ENCODE data around the gene NOTCH1. TPM values are rescaled to one million over a fixed set of nuclear protein-coding genes. Genes with fewer than 3 reads are reported as not detected.

NOTCH1 gene
- total and polyA plus RNA-seq, 2 of the 8 experiments (the other 6 are each of a cell fraction or from before 2014, with no cell fraction given), result 6.9 to 55.6 TPM

DNA sequence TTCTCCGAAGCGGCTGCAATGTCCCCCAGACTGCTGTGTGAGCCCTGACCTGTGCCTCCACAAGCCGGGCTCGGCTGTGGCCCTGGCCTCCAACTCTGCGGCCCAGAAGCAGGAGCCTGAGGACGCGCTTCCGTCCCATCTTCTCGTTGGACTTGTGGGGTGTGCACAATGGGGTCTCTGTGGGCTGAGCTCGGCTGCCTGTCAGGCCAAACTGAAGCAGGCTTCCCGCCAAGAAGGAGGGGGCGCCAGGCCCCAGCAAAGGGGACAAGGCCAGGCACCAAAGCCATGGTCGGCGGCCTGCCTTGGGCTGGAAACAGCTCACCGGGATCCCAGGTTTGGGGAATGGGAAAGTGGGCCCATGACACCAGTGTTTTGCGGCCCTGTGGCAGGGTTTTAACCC is 4.1 kb downstream of the NOTCH1 start:
- Histone ChIP-seq H3K9me3 (ENCODE audit: insufficient read depth in 2 of 2, low read depth in 1 of 2, low read length in 1 of 2) (no peaks in the 10 kb centered on the region), H2BK15ac (ENCODE audit: low read length) (no peak overlapping the region), H4K5ac (ENCODE audit: insufficient read length, low read depth, low read length) (no peak overlapping the region), H2AK5ac (ENCODE audit: low read depth, low read length) (no peak overlapping the region), H3K14ac (ENCODE audit: insufficient read length) (no peak overlapping the region), H3K23me2 (ENCODE audit: low read depth, low read length) (peaks cover 6% of the 10 kb centered on the region; the same call in 1 of the 2 replicates), H3K27ac (ENCODE audit: low read depth, low read length) (no peak overlapping the region), H2BK12ac (ENCODE audit: low read depth, low read length) (no peak overlapping the region), H3K18ac (ENCODE audit: extremely low read depth, low read length) (no peak overlapping the region), H3K36me3 (ENCODE audit: control insufficient read depth in 2 of 4, insufficient read depth in 4 of 4, low read length in 3 of 4) (peaks cover 0 to 6% (median 4%) of the 10 kb centered on the region in 4 experiments; a peak in 4 of 8 replicates), H3K9ac (replicated peaks in 1 of 4; ENCODE audit: extremely low read depth in 1 of 4, low read depth in 3 of 4, low read length in 3 of 4) (no peak overlapping the region), H2AFZ (ENCODE audit: low read length) (no peak overlapping the region), H3K4me3 (ENCODE audit: extremely low read depth in 1 of 4, insufficient read depth in 2 of 4, low read depth in 3 of 4, low read length in 4 of 4) (no peak overlapping the region), H3K79me2 (ENCODE audit: control insufficient read depth in 1 of 2, insufficient read depth in 2 of 2, low read length in 2 of 2) (peaks cover 9 to 78% of the 10 kb centered on the region in 2 experiments; a peak in 3 of 4 replicates), H3K4ac (replicated peaks; ENCODE audit: insufficient read length, low read depth, low read length) (no peak overlapping the region), H2BK20ac (ENCODE audit: low read length) (no peak overlapping the region), H3K4me1 (replicated peaks in 1 of 4; ENCODE audit: control insufficient read depth in 3 of 4, insufficient read depth in 4 of 4, low read length in 3 of 4) (peaks cover 0 to 14% (median 8%) of the 10 kb centered on the region in 4 experiments; a peak in 5 of 7 replicates), H4K91ac (replicated peaks; ENCODE audit: insufficient read length, low read length) (no peak overlapping the region), H3K56ac (replicated peaks; ENCODE audit: insufficient read length, low read depth, low read length) (no peak overlapping the region), H2BK120ac (replicated peaks; ENCODE audit: low read depth, low read length) (no peak overlapping the region), H4K20me1 (replicated peaks in 1 of 2; ENCODE audit: control insufficient read depth in 1 of 2, insufficient read depth in 2 of 2, low read length in 2 of 2) (peaks cover 37 to 51% of the 10 kb centered on the region in 2 experiments), H2BK5ac (ENCODE audit: low read depth, low read length) (no peak overlapping the region), H3K27me3 (replicated peaks in 1 of 4; ENCODE audit: control insufficient read depth in 3 of 4, extremely low read depth in 1 of 4, insufficient read depth in 3 of 4, low read length in 3 of 4) (no peaks in the 10 kb centered on the region), H3K79me1 (ENCODE audit: low read depth, low read length) (peaks cover 35% of the 10 kb centered on the region), H4K8ac (ENCODE audit: extremely low read depth, insufficient read depth, low read length) (0 out of 2 replicates have a peak overlapping the region, but pooled peaks have one; percentile 53), H3K4me2 (ENCODE audit: insufficient read depth in 1 of 2, low read depth in 2 of 2, low read length in 2 of 2) (no peak overlapping the region), H3K23ac (ENCODE audit: insufficient read length) (no peak overlapping the region)
- CTCF ChIA-PET (ENCODE audit: partially characterized antibody), result interaction anchor here (0.6 to 6.2 kb wide), 10 partner anchors 8 to 130 kb away, joined by 3 to 72 read pairs (median 4); no protein-coding TSS in a partner anchor
- FAIRE-seq, result no peak
- WGBS, 2 experiments (ENCODE audit: extremely low coverage in 1 of 2, insufficient coverage in 1 of 2, insufficient read length in 1 of 2, insufficient replicate concordance in 2 of 2, low coverage in 1 of 2, low lambda C conversion rate in 2 of 2, missing lambda C conversion rate in 1 of 2), result 92% methylated on average over 15 of the region's 16 CpGs; no CpG with 5 or more reads in 1 of the 2 experiments
- POLR2A ChIA-PET (ENCODE audit: partially characterized antibody), result interaction anchor here (0.7 to 2.0 kb wide), 3 partner anchors 10 to 36 kb away, joined by 3 to 6 read pairs (median 4); no protein-coding TSS in a partner anchor
- DNase-seq (ENCODE audit: low read depth in 1 of 2, low spot score in 2 of 2), result no peak
- TF ChIP-seq POLR2A (IDR thresholded peaks at IDR 0.05; ENCODE audit: control extremely low read depth in 1 of 2, low read depth in 2 of 2, low read length in 2 of 2) (no peak), CBX8 (IDR thresholded peaks at IDR 0.05; ENCODE audit: borderline replicate concordance, low read depth, low read length) (no peak), POU5F1 (IDR thresholded peaks at IDR 0.05; ENCODE audit: low read depth, low read length) (no peak), RFX5 (IDR thresholded peaks at IDR 0.05; ENCODE audit: borderline replicate concordance, low read depth, low read length) (no peak), CHD1 (IDR thresholded peaks at IDR 0.05; ENCODE audit: low read depth, low read length) (no peak)
